Measurements from ENCODE around the gene PARD3. TPM values are rescaled to one million over a fixed set of nuclear protein-coding genes. Genes with fewer than 3 reads are reported as not detected.

PARD3 gene
- total RNA-seq, 1 donor from 2014 or later: 35.4 TPM

- TF ChIP-seq, protein P1, sequence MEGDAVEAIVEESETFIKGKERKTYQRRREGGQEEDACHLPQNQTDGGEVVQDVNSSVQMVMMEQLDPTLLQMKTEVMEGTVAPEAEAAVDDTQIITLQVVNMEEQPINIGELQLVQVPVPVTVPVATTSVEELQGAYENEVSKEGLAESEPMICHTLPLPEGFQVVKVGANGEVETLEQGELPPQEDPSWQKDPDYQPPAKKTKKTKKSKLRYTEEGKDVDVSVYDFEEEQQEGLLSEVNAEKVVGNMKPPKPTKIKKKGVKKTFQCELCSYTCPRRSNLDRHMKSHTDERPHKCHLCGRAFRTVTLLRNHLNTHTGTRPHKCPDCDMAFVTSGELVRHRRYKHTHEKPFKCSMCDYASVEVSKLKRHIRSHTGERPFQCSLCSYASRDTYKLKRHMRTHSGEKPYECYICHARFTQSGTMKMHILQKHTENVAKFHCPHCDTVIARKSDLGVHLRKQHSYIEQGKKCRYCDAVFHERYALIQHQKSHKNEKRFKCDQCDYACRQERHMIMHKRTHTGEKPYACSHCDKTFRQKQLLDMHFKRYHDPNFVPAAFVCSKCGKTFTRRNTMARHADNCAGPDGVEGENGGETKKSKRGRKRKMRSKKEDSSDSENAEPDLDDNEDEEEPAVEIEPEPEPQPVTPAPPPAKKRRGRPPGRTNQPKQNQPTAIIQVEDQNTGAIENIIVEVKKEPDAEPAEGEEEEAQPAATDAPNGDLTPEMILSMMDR (IDR thresholded peaks at IDR 0.05; ENCODE audit: insufficient read depth, low read depth, low read length): no peak
- TF ChIP-seq EZH2 (IDR thresholded peaks at IDR 0.05; ENCODE audit: insufficient read depth, low read length): no peak
Observed at GRCh38 chr10:34413214-34413613, 401.9 kb downstream of the PARD3 start.

GRCh38 chr10:34408956-34409355, 406.1 kb downstream of the PARD3 start:
- Mint-ChIP-seq H3K4me3 (ENCODE audit: unreplicated experiment) (no peak overlapping the region), H3K27me3 (ENCODE audit: low read depth, unreplicated experiment) (no peaks in the 10 kb centered on the region), H3K4me1 (ENCODE audit: low read depth, unreplicated experiment) (peaks cover 15% of the 10 kb centered on the region), H3K9me3 (ENCODE audit: unreplicated experiment) (no peaks in the 10 kb centered on the region), H3K36me3 (ENCODE audit: low read depth, unreplicated experiment) (no peaks in the 10 kb centered on the region), H3K27ac (ENCODE audit: unreplicated experiment) (no peak overlapping the region)
- Histone ChIP-seq H3K79me2 (ENCODE audit: insufficient read depth, low read length) (no peaks in the 10 kb centered on the region), H3K4me2 (ENCODE audit: low read length) (no peak overlapping the region), H3K36me3 (ENCODE audit: insufficient read depth, low read length) (no peaks in the 10 kb centered on the region), H3K27me3 (ENCODE audit: insufficient read depth, low read length) (no peaks in the 10 kb centered on the region), H4K20me1 (ENCODE audit: insufficient read depth, low read length) (no peaks in the 10 kb centered on the region), H3K4me1 (ENCODE audit: insufficient read depth, low read length) (peaks cover 9% of the 10 kb centered on the region), H3K27ac (ENCODE audit: low read depth, low read length) (no peak overlapping the region), H2AFZ (ENCODE audit: low read depth, low read length) (no peak overlapping the region), H3K9me3 (ENCODE audit: insufficient read depth, low read depth, low read length) (no peaks in the 10 kb centered on the region), H3K9ac (ENCODE audit: low read length) (no peak overlapping the region), H3K4me3 (ENCODE audit: insufficient read depth, low read depth, low read length) (no peak overlapping the region)
- DNase-seq (ENCODE audit: low read depth) (no peak), FAIRE-seq (no peak)
- TF ChIP-seq, protein P1 (IDR thresholded peaks at IDR 0.05; ENCODE audit: insufficient read depth, low read depth, low read length): no peak
- no peak for TF ChIP-seq EZH2 (IDR thresholded peaks at IDR 0.05; ENCODE audit: insufficient read depth, low read length)

More at GRCh38 chr10:34413214-34413613, 401.9 kb downstream of the PARD3 start:
- H3K4me2 ChIP-seq (ENCODE audit: low read length): no peak overlapping the region
- H3K27ac Mint-ChIP-seq (ENCODE audit: unreplicated experiment): no peak overlapping the region
- no peaks in the 10 kb centered on the region for H3K79me2 ChIP-seq (ENCODE audit: insufficient read depth, low read length)
- no peaks in the 10 kb centered on the region for H3K9me3 ChIP-seq (ENCODE audit: insufficient read depth, low read depth, low read length)
- no peaks in the 10 kb centered on the region for H3K27me3 ChIP-seq (ENCODE audit: insufficient read depth, low read length)
- no peak for FAIRE-seq
- peaks cover 3% of the 10 kb centered on the region for H4K20me1 ChIP-seq (ENCODE audit: insufficient read depth, low read length)
- H3K36me3 Mint-ChIP-seq (ENCODE audit: low read depth, unreplicated experiment): no peaks in the 10 kb centered on the region
- DNase-seq (ENCODE audit: low read depth): no peak
- H3K4me1 ChIP-seq (ENCODE audit: insufficient read depth, low read length): no peaks in the 10 kb centered on the region
- H3K36me3 ChIP-seq (ENCODE audit: insufficient read depth, low read length): no peaks in the 10 kb centered on the region
- H3K27me3 Mint-ChIP-seq (ENCODE audit: low read depth, unreplicated experiment): no peaks in the 10 kb centered on the region
- no peak overlapping the region for H3K9ac ChIP-seq (ENCODE audit: low read length)
- no peak overlapping the region for H3K4me3 ChIP-seq (ENCODE audit: insufficient read depth, low read depth, low read length)
- H3K9me3 Mint-ChIP-seq (ENCODE audit: unreplicated experiment): no peaks in the 10 kb centered on the region
- H3K4me3 Mint-ChIP-seq (ENCODE audit: unreplicated experiment): no peak overlapping the region
- H2AFZ ChIP-seq (ENCODE audit: low read depth, low read length): no peak overlapping the region
- H3K27ac ChIP-seq (ENCODE audit: low read depth, low read length): no peak overlapping the region
- peaks cover 4% of the 10 kb centered on the region for H3K4me1 Mint-ChIP-seq (ENCODE audit: low read depth, unreplicated experiment)

- no peaks in the 10 kb centered on the region for H3K27me3 Mint-ChIP-seq (ENCODE audit: low read depth, unreplicated experiment)
- FAIRE-seq: no peak
- H3K27me3 ChIP-seq (ENCODE audit: insufficient read depth, low read length): no peaks in the 10 kb centered on the region
Observed at GRCh38 chr10:34408381-34408780, 406.7 kb downstream of the PARD3 start.

More at GRCh38 chr10:34408381-34408780, 406.7 kb downstream of the PARD3 start:
- Mint-ChIP-seq H3K4me3 (ENCODE audit: unreplicated experiment) (no peak overlapping the region), H3K27ac (ENCODE audit: unreplicated experiment) (no peak overlapping the region), H3K36me3 (ENCODE audit: low read depth, unreplicated experiment) (no peaks in the 10 kb centered on the region), H3K4me1 (ENCODE audit: low read depth, unreplicated experiment) (peaks cover 19% of the 10 kb centered on the region), H3K9me3 (ENCODE audit: unreplicated experiment) (no peaks in the 10 kb centered on the region)
- peaks cover 9% of the 10 kb centered on the region for H3K4me1 ChIP-seq (ENCODE audit: insufficient read depth, low read length)
- H4K20me1 ChIP-seq (ENCODE audit: insufficient read depth, low read length): no peaks in the 10 kb centered on the region
- H3K9me3 ChIP-seq (ENCODE audit: insufficient read depth, low read depth, low read length): no peaks in the 10 kb centered on the region
- H3K9ac ChIP-seq (ENCODE audit: low read length): no peak overlapping the region
- H3K36me3 ChIP-seq (ENCODE audit: insufficient read depth, low read length): no peaks in the 10 kb centered on the region
- H3K27ac ChIP-seq (ENCODE audit: low read depth, low read length): no peak overlapping the region
- no peak for DNase-seq (ENCODE audit: low read depth)
- H3K4me3 ChIP-seq (ENCODE audit: insufficient read depth, low read depth, low read length): no peak overlapping the region
- H3K79me2 ChIP-seq (ENCODE audit: insufficient read depth, low read length): no peaks in the 10 kb centered on the region
- H2AFZ ChIP-seq (ENCODE audit: low read depth, low read length): no peak overlapping the region
- TF ChIP-seq, protein P1 (IDR thresholded peaks at IDR 0.05; ENCODE audit: insufficient read depth, low read depth, low read length): no peak
- no peak overlapping the region for H3K4me2 ChIP-seq (ENCODE audit: low read length)

Measured in astrocyte (in vitro differentiated cells and primary cell).